A549 (cell line): ENCODE results near the gene ANO6. TPM values are rescaled to one million over a fixed set of nuclear protein-coding genes. Genes with fewer than 3 reads are reported as not detected.

Experiments used
- ATAC-seq, 2 experiments: fragments of 200-7000 bp in 1 of 2; fragments of >200 bp in 1 of 2; cut with Nextera tagmentation in 1 of 2; cut with Tn5 transposase in 1 of 2; 3 replicates each; pipeline versions ENCODE4 v1.8.0 to v1.9.1; 2018 to 2020; ENCODE audit warnings: mild to moderate bottlenecking in 1 of 2, moderate library complexity in 1 of 2
- CTCF ChIA-PET: fragments of 300-600 bp; sonication (Branson Sonifier 250); formaldehyde crosslinking; extraction: SDS; loops from one replicate; lab custom pipeline; 2021; ENCODE audit warnings: antibody characterized with exemption, inconsistent platforms; lab: Yijun Ruan, JAX
- POLR2A ChIA-PET: fragments of 350-600 bp; formaldehyde crosslinking; extraction: SDS; loops from one replicate; lab custom pipeline; 2021; ENCODE audit warnings: antibody characterized with exemption, inconsistent platforms; lab: Yijun Ruan, JAX
- DNase-seq, 2 experiments: peaks; one replicate each; pipeline versions ENCODE4 v3.0.0 to v3.0.0-alpha.2; 2011 to 2016; ENCODE audit warnings: low read depth in 1 of 2, low spot score in 1 of 2
- FAIRE-seq: peaks from 2 replicates; lab custom pipeline; 2011; peaks lifted over from hg19 to GRCh38; lab: Jason Lieb, UNC
- H3K27ac ChIP-seq, 2 experiments: fragments of >200 bp; sonication (Bioruptor Twin); formaldehyde crosslinking; 3 replicates each; pipeline ENCODE4 v1.5.1; 2016 to 2017
- H3K4me1 ChIP-seq: fragments of >200 bp; sonication (Bioruptor Twin); formaldehyde crosslinking; 3 replicates; pipeline ENCODE4 v1.6.1; 2016
- H3K4me2 ChIP-seq: fragments of >200 bp; sonication (Bioruptor Twin); formaldehyde crosslinking; 3 replicates; pipeline ENCODE4 v1.6.1; 2016
- H3K4me3 ChIP-seq: fragments of >200 bp; sonication (Bioruptor Twin); formaldehyde crosslinking; 3 replicates; pipeline ENCODE4 v1.5.1; 2016
- H3K9me3 ChIP-seq: fragments of >200 bp; sonication (Bioruptor Twin); formaldehyde crosslinking; 3 replicates; pipeline ENCODE4 v1.6.1; 2016
- ATOH8 ChIP-seq: fragments of 250-450 bp; sonication (Bioruptor Pico); IDR thresholded peaks from 2 replicates; pipeline ENCODE4 v1.5.0; 2020; ENCODE audit warnings: low read depth, mild to moderate bottlenecking, moderate library complexity
- CBX8 ChIP-seq: fragments of 200-600 bp; sonication (generic); IDR thresholded peaks from 2 replicates; pipeline ENCODE4 v1.6.1; 2016
- CEBPB ChIP-seq, 2 experiments: fragments of >200 bp in 1 of 2; sonication (Bioruptor Twin) in 1 of 2; formaldehyde crosslinking in 1 of 2; IDR thresholded peaks; 2 replicates each; pipeline ENCODE4 v1.6.1; 2012 to 2016
- CHD2 ChIP-seq: fragments of 150-350 bp; IDR thresholded peaks from 2 replicates; pipeline ENCODE4 v1.6.1; 2014; ENCODE audit warnings: low read length; ENCODE audit not compliant: partially characterized antibody
- ESRRA ChIP-seq: fragments of 150-350 bp; IDR thresholded peaks from 2 replicates; pipeline ENCODE4 v1.6.1; 2014; ENCODE audit warnings: mild to moderate bottlenecking, low read length, borderline replicate concordance
- GATA3 ChIP-seq: IDR thresholded peaks from 2 replicates; pipeline ENCODE4 v1.6.1; 2012; ENCODE audit warnings: borderline replicate concordance
- HES2 ChIP-seq: fragments of >200 bp; sonication (Bioruptor Twin); formaldehyde crosslinking; IDR thresholded peaks from 2 replicates; pipeline ENCODE4 v1.6.1; 2016
- HMGXB4 ChIP-seq: fragments of 250-450 bp; sonication (Bioruptor Pico); IDR thresholded peaks from 2 replicates; pipeline ENCODE4 v1.5.0; 2021; ENCODE audit warnings: mild to moderate bottlenecking, moderate library complexity, borderline replicate concordance
- HOXA7 ChIP-seq: fragments of 250-450 bp; sonication (Bioruptor Pico); IDR thresholded peaks from 2 replicates; pipeline ENCODE4 v1.5.0; 2020; ENCODE audit warnings: mild to moderate bottlenecking, moderate library complexity
- HOXB13 ChIP-seq: fragments of 250-450 bp; sonication (Bioruptor Pico); IDR thresholded peaks from 2 replicates; pipeline ENCODE4 v1.5.0; 2020; ENCODE audit warnings: low read depth, mild to moderate bottlenecking, moderate library complexity
- JUN ChIP-seq, 2 experiments: fragments of >200 bp; sonication (Bioruptor Twin); formaldehyde crosslinking; IDR thresholded peaks; 2 replicates in 1 of 2; 3 replicates in 1 of 2; pipeline ENCODE4 v1.6.1; 2016 to 2017
- JUNB ChIP-seq: fragments of >200 bp; sonication (Bioruptor Twin); formaldehyde crosslinking; IDR thresholded peaks from 2 replicates; pipeline ENCODE4 v1.6.1; 2016
- MAZ ChIP-seq: fragments of 150-350 bp; IDR thresholded peaks from 2 replicates; pipeline ENCODE4 v1.6.1; 2014; ENCODE audit warnings: antibody characterized with exemption, low read depth, low read length, borderline replicate concordance
- NR3C1 ChIP-seq: fragments of >200 bp; sonication (Bioruptor Twin); formaldehyde crosslinking; IDR thresholded peaks from 3 replicates; pipeline ENCODE4 v1.6.1; 2017
- PHF8 ChIP-seq: fragments of 200-600 bp; sonication (generic); IDR thresholded peaks from 2 replicates; pipeline ENCODE4 v1.6.1; 2016; ENCODE audit warnings: low read depth, mild to moderate bottlenecking, antibody characterized with exemption, moderate library complexity, borderline replicate concordance
- POLR2AphosphoS2 ChIP-seq: conservative IDR thresholded peaks from 2 replicates; pipeline ENCODE4 v1.6.1; 2012; ENCODE audit warnings: low read length, improper control_type of control experiment, inconsistent platforms
- RAD21 ChIP-seq, 2 experiments: fragments of >200 bp in 1 of 2; sonication (Bioruptor Twin) in 1 of 2; formaldehyde crosslinking in 1 of 2; IDR thresholded peaks in 1 of 2; conservative IDR thresholded peaks in 1 of 2; 2 replicates in 1 of 2; 3 replicates in 1 of 2; pipeline ENCODE4 v1.6.1; 2012 to 2018; ENCODE audit warnings: inconsistent platforms in 1 of 2
- RNF2 ChIP-seq: fragments of 200-600 bp; sonication (generic); IDR thresholded peaks from 2 replicates; pipeline ENCODE4 v1.6.1; 2016; ENCODE audit warnings: low read depth, mild to moderate bottlenecking, antibody characterized with exemption, moderate library complexity, borderline replicate concordance
- SMC3 ChIP-seq: fragments of >200 bp; sonication (Bioruptor Twin); formaldehyde crosslinking; IDR thresholded peaks from 3 replicates; pipeline ENCODE4 v1.6.1; 2018; ENCODE audit warnings: inconsistent platforms
- TFCP2L1 ChIP-seq: fragments of 250-450 bp; sonication (Bioruptor Pico); IDR thresholded peaks from 2 replicates; pipeline ENCODE4 v1.5.0; 2021; ENCODE audit warnings: mild to moderate bottlenecking
- ZFP36 ChIP-seq: fragments of 450-650 bp; IDR thresholded peaks from 2 replicates; pipeline ENCODE4 v1.6.1; 2014; ENCODE audit warnings: borderline replicate concordance; ENCODE audit not compliant: partially characterized antibody
- WGBS: methylation state at CpG from one replicate; pipeline ENCODE4 v1.1.6; 2017; ENCODE audit errors: missing lambda C conversion rate; 5-methylcytosine and 5-hydroxymethylcytosine counted together
- polyA plus RNA-seq, 4 experiments: library from polyadenylated mRNA; depleted of rRNA in 3 of 4; stranded (reverse); fragments of >200 nt; fragmentation: RNase III in 1 of 4; extraction: RNeasy Plus Mini Kit Qiagen cat#74134 plus additional on column Dnase treatment in 1 of 4; gene quantifications; 2 replicates in 3 of 4; 3 replicates in 1 of 4; pipeline ENCODE4 v1.2.3, GENCODE V29; 2011 to 2017

Gene ANO6
- polyA plus RNA-seq, 2 of the 4 experiments (the other 2 are of a cell fraction): 41.7 to 80.0 TPM

GRCh38 chr12:45216983-45217485, 1.1 kb downstream of the ANO6 start:
- Histone ChIP-seq H3K27ac (peak overlapping the region; percentile 95 to 100), H3K4me3 (peak overlapping the region; percentile 89), H3K4me2 (peak overlapping the region; percentile 84), H3K9me3 (no peaks in the 10 kb centered on the region), H3K4me1 (peaks cover 37% of the 10 kb centered on the region)
- POLR2A ChIA-PET: interaction anchor here (2.3 to 3.6 kb wide), 3 partner anchors 12 to 511 kb away, joined by 13 to 40 read pairs (median 25); partner anchors contain the start of gene ARID2
- TF ChIP-seq PHF8: no peak
- no peak for TF ChIP-seq GATA3
- no peak for TF ChIP-seq MAZ
- no peak for TF ChIP-seq ZFP36
- TF ChIP-seq JUNB: no peak
- no peak for TF ChIP-seq CHD2
- no peak for TF ChIP-seq JUN (IDR thresholded peaks at IDR 0.05)
- no peak for TF ChIP-seq SMC3
- no peak for TF ChIP-seq HMGXB4
- ATAC-seq: no peak
- 2% methylated on average over 9 of the region's 9 CpGs for WGBS
- CTCF ChIA-PET: interaction anchor here (0.9 to 5.2 kb wide), 8 partner anchors 9 to 171 kb away, joined by 3 to 31 read pairs (median 4); no protein-coding TSS in a partner anchor
- no peak for DNase-seq
- FAIRE-seq: no peak

- DNase-seq: no peak
- ChIA-PET CTCF (interaction anchor here (1.0 to 1.4 kb wide), 2 partner anchors 11 to 34 kb away, joined by 3 read pairs; no protein-coding TSS in a partner anchor), POLR2A (no interaction called here)
- FAIRE-seq: no peak
- Histone ChIP-seq H3K9me3 (no peaks in the 10 kb centered on the region), H3K4me2 (peak overlapping the region; percentile 84), H3K4me1 (peaks cover 37% of the 10 kb centered on the region), H3K4me3 (peak overlapping the region; percentile 89), H3K27ac (peak overlapping the region; percentile 95 to 100; a peak in 5 of 6 replicates)
- no peak for ATAC-seq
- TF ChIP-seq HOXB13 (CRISPR knock-in tag): no peak
- no peak for TF ChIP-seq RAD21 (conservative IDR thresholded peaks at IDR 0.05 in 1 of 2, IDR thresholded peaks at IDR 0.05 in 1 of 2)
- no peak for TF ChIP-seq HOXA7 (CRISPR knock-in tag)
- TF ChIP-seq RNF2: no peak
- no peak for TF ChIP-seq PHF8
- no peak for TF ChIP-seq GATA3
- TF ChIP-seq NR3C1: no peak
- WGBS: 30% methylated on average over 2 of the region's 2 CpGs
Observed at GRCh38 chr12:45217846-45218245, 2.0 kb downstream of the ANO6 start.

- Histone ChIP-seq H3K4me1 (peaks cover 32% of the 10 kb centered on the region), H3K4me3 (no peak overlapping the region), H3K4me2 (peak overlapping the region; percentile 84), H3K27ac (peak overlapping the region in 1 of 2 experiments; percentile 29; a peak in 1 of 6 replicates), H3K9me3 (no peaks in the 10 kb centered on the region)
- no peak for FAIRE-seq
- TF ChIP-seq CEBPB (IDR thresholded peaks at IDR 0.05): peak in 1 of 2 experiments; percentile 12; a peak in 1 of 4 replicates
- TF ChIP-seq NR3C1: no peak
- POLR2A ChIA-PET: interaction anchor here (0.6 to 0.8 kb wide), 2 partner anchors 12 to 201 kb away, joined by 3 to 8 read pairs; no protein-coding TSS in a partner anchor
- 75% methylated on average over 2 of the region's 2 CpGs for whole genome bisulfite sequencing
- CTCF ChIA-PET: interaction anchor here (0.7 kb wide), 2 partner anchors 12 to 49 kb away, joined by 3 to 4 read pairs; no protein-coding TSS in a partner anchor
- no peak for DNase-seq
- ATAC-seq: no peak
Observed at GRCh38 chr12:45219621-45220020, 3.7 kb downstream of the ANO6 start.

- ATAC-seq: no peak
- TF ChIP-seq ESRRA (no peak), TFCP2L1 (no peak), MAZ (no peak), HES2 (no peak), POLR2AphosphoS2 (no peak), ATOH8 (no peak), SMC3 (no peak), CEBPB (IDR thresholded peaks at IDR 0.05) (peak in 1 of 2 experiments; percentile 59; a peak in 3 of 4 replicates), CBX8 (no peak)
- Histone ChIP-seq H3K9me3 (no peaks in the 10 kb centered on the region), H3K4me2 (peak overlapping the region; percentile 84; the same call in 2 of the 3 replicates), H3K27ac (0 out of 6 replicates have a peak overlapping the region, but pooled peaks of 1 of the 2 experiments have one; percentile 14), H3K4me1 (peaks cover 32% of the 10 kb centered on the region), H3K4me3 (no peak overlapping the region)
- CTCF ChIA-PET: interaction anchor here (0.5 to 2.7 kb wide), 8 partner anchors 10 to 514 kb away, joined by 3 to 8 read pairs (median 4); no protein-coding TSS in a partner anchor
- POLR2A ChIA-PET: no interaction called here
- no peak for FAIRE-seq
- no peak for DNase-seq
Observed at GRCh38 chr12:45220363-45220931, 4.6 kb downstream of the ANO6 start.
